Activated CD4-positive, alpha-beta T cell treated with anti-CD3 and anti-CD28 coated beads for 48 hours (primary cell): Measurements from ENCODE around the gene SNX9.
"Not testable (repeated sequence)": the region's sequence is repeated elsewhere in the genome, so short reads cannot be mapped to it uniquely, and the experiment has no call there.

Source experiments
- DNase-seq: peaks from one replicate; pipeline ENCODE4 v3.0.0-alpha.2; 2020

Gene SNX9

DNA sequence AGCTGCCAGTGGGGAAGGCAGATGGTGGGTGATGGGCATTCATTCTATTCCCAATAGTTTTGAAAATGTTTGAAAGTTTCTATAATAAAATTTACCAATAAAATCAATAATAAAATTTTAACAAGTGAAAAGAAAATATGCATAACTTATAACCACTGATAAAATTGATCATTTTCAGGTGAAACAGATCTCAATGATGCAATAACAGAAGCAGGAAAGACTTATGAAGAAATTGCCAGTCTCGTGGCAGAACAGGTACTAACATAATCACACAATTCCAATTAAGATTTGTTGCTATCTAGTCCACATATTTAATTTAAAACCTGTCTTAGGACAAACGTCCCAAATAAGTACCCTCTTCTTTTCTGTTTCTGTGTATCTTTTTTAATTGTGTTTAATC is 112.7 kb downstream of the SNX9 start:
- no peak for DNase-seq

GRCh38 chr6:157937318-157937717 is 114.3 kb downstream of the SNX9 start:
- no peak for DNase-seq

- DNase-seq: no peak
Measured at GRCh38 chr6:157937916-157938315, 114.9 kb downstream of the SNX9 start.

DNA sequence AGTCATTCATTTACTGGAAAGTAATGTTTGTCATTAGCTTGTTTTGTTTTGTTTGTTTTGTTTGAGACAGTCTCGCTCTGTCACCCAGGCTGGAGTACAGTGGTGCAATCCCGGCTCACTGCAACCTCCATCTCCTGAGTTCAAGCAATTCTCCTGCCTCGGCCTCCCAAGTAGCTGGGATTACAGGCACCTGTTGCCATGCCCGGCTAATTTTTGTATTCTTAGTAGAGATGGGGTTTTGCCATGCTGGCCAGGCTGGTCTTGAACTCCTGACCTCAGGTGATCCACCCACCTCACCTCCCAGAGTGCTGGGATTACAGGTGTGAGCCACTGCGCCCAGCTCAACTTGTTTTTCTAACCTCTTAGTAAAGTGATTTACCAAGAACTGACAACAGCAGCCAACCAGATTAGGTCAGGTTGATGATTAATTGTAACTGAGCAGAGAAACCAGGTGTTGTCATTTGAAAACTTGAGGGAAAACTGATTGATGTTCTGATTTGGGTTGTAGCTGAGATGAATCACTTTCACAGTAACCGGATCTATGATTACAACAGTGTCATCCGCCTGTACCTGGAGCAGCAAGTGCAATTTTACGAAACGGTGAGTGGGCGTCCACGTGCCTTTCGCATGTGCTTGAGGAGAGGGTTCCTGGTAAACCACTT is 117.5 kb downstream of the SNX9 start:
- DNase-seq: peak; percentile 86

DNA sequence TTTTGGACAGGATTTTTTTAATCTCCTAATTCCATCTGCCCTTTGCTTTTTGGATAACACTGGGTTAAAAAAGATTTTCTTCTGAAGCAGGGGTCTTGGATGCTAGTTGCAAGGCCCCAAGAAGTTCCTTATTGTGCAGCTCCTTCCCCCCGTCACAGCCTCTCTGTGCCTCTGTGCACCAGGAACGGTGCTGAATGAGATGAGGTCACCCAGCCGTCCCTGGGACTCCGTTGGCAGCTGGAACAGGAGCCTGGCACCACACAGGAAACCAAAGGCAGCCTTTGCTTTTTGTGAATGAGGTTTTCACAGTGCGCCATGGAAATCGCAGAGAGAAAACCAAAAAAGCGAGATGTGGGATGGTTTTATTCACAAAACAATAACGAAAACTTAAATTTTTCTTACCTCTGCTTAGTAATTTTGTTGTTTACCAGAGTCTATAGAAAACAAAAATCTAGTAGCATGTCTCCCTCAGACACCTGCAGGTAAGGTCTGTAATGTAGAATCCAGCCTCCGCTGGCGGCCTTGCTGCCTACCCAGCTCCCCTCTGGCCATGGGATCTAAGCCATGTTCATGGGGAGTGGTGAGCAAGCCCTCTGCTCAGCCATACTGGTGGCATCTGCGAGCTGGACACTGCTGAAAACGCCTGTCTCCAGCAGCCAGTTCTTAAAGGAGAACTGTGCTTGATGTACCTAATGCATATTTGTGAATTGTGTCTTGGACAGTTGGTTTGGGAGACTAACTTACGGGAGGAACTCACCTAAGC is 118.2 kb downstream of the SNX9 start:
- no peak for DNase-seq

DNA sequence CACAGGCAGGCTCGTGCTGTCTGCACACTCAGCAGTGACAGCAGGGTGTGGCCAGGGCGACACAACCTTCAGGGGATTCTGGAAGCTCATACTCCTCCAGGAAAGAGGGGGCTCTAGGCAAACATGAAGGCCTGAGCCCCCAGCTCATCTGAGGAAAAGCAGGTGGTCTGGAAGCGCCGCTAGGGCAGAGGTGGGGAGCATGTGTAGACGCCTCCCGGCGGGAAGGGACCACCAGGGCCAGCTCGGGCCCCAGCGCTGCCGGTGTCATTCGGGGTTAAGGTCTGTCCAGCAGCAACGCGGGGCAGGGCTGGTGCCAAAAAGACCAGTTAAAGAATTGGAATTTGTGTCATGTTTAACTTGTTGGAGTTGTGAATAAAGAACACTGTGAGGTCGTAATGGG is 119.3 kb downstream of the SNX9 start:
- no peak for DNase-seq

DNA sequence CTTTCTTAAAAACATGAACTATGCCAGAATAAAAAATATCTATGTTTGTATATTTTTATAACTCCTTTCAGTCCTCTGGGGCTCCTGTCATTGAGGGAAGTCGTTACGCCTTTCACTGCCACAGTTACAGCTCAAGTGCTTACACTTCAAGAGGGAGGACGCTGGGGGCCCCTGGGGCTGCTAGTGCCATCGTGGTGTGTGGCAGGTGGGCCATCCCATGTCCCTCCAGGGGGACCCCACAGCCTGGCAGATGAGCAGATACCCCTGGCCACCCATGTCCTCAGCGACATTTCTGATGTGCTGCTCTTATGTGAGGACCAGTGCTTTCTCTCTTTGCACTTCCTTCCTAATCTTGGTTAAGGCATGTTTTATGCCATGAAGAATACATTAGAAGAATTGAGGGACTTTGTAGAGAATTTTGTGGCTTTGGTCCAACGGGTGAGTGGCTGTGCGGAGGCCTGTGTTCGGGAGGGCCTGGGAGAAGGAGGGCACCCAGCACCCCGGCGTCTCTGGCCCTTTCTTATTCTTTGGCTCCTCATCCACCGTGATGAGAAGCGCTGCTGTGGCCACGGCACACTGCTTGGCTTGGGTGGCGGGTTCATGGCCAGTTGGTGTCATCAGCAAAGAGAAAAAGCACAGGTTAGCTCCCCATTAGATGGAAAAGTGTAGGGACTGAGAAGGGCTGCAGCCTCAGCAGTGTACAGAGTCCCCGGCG is 120.4 kb downstream of the SNX9 start:
- no peak for DNase-seq

- no peak for DNase-seq
Measured at GRCh38 chr6:157943964-157944283, 120.9 kb downstream of the SNX9 start.

- peak; percentile 64 for DNase-seq
Measured at GRCh38 chr6:157944983-157945931, 122.2 kb downstream of the SNX9 start.

- no peak for DNase-seq
Measured at GRCh38 chr6:157946053-157946617, 123.1 kb downstream of the SNX9 start.

DNA sequence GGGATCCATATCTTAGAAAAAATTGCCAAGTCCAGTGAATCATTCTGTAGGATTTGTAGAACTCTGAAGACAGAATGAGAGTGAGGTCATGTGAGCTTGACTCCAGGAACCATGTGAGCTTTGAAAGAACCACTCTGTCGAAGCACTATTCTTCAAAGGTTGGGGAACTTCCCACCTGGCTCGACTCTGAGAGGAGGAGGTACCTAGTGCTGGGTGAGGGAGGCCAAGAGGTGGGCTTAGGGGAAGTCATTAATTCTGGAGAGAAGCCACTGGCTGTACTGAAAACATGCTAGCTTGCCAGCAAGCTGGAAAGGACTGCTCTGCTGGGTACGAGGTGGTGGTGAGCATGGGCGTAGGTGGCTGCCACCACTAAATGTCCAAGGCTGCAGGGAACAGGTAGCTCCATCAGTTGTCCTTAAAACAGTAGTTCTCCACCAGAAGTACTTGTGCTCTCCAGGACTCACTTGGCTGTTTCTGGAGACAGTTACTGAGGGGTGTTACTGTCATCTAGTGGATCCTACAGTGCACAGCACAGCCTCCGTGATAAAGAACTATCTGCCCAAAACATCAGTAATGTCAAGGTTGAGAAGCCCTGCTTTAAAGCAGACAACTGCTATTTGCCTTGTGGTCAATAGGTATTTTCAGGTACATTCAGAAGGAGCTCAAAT is 124.0 kb downstream of the SNX9 start:
- no peak for DNase-seq

DNA sequence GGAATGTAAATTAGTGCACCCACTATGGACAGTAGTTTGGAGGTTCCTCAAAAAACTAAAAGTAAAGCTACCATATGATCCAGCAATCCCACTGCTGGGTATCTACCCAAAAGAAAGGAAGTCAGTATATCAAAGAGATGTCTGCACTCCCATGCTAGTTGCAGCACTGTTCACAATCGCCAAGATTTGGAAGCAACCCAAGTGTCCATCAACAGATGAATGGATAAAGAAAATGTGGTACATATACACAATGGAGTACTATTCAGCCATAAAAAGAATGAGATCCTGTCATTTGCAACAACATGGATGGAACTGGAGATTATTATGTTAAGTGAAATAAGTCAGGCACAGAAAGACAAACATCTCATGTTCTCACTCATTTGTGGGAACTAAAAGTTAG is 127.9 kb downstream of the SNX9 start:
- not testable (repeated sequence) for DNase-seq

- DNase-seq: no peak
Measured at GRCh38 chr6:157951828-157952227, 128.8 kb downstream of the SNX9 start.

DNA sequence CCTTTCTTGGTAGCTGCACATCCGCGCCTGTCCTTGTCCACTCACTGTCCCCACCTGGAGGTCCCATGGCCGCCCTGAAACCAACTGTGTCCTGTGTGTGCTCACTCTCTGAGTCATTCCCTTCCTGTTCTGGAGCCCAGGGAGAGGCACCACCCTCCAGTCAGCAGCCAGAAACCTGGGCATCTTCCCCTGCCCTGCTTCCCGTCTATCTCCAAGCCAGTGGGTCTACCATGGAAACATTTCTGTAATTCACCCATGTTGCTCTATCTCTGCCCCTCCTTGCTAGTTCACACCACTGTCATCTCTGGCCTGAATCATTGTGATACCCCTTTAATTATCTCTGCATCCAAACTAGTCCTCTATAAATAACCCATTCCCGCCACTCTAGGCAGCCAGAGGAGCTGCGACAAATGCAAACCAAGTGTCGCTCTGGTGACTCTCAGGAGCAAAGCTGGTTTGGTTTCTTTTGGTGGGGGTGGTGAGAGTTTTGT is 129.9 kb downstream of the SNX9 start:
- DNase-seq: no peak

GRCh38 chr6:157953580-157954091 is 130.6 kb downstream of the SNX9 start:
- no peak for DNase-seq

DNA sequence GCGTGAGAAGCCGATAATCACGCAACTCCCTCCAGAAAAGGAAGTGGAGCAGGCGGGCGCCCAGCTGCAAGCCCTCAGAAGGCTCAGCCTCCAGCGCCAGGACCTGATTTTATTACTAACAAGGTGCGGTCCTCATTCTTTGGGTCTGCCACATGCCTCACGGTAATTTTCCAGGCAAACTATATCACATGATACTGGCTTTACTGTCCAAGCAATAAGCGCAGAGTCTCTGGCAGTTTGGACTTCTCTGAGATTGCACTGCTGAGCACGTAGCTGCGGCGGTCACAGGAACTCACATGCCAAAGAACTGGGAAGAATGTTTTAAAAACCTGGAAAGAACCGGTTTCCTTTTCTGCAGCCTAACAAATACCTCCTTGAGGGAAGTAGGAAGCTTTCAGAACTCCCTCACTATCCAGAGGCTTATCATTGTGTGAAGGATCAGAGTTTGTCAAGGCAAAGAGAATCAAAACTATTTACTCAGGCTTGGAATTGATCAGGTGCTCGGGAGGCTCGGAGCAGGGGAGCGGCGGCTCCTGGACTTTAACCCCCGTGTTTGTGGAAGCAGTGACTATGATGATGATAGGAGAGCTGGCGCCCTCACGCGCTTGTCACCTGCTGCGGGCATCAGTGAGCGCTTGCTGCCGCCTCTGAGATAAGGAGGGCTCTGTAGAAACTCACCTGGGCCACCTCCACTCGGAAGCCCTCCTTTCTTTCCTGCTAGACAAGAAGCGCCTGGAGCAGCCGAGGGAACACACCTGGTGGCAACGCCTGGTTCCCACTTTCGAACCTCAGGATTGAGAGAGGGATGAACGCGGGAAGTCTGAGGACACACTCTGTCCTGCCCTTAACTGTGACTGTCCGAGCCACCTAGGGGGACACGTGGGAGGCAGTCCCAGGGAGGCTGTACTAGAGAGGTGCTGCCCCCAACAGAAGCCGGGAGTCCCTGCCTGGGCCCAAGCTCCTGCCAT is 131.4 kb downstream of the SNX9 start:
- DNase-seq: no peak

- no peak for DNase-seq
Measured at GRCh38 chr6:157955675-157956074, 132.6 kb downstream of the SNX9 start.

DNA sequence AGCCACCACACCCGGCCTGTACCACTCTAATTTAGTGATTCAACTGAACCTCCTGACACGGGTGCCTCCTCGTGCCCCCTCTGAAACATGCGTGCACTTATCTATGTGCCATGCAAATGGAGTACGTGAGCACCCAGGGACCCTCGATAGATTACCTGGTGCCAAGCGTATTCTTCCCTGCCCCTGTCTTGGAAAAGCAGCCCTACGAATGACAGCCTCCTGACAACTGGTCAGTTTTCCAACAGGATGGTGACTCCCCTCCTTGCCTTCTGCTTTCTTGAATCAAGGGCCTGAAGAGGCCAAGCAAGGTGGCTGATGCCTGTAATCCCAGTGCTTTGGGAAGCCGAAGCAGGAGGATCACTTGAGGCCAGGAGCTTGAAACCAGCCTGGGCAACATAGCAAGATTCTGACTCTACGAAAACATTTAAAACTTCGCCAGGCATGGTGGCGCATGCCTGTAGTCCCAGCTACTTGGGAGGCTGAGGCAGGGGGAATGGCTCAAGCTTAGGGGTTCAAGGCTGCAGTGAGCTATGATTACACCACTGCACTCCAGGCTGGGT is 133.2 kb downstream of the SNX9 start:
- no peak for DNase-seq

DNA sequence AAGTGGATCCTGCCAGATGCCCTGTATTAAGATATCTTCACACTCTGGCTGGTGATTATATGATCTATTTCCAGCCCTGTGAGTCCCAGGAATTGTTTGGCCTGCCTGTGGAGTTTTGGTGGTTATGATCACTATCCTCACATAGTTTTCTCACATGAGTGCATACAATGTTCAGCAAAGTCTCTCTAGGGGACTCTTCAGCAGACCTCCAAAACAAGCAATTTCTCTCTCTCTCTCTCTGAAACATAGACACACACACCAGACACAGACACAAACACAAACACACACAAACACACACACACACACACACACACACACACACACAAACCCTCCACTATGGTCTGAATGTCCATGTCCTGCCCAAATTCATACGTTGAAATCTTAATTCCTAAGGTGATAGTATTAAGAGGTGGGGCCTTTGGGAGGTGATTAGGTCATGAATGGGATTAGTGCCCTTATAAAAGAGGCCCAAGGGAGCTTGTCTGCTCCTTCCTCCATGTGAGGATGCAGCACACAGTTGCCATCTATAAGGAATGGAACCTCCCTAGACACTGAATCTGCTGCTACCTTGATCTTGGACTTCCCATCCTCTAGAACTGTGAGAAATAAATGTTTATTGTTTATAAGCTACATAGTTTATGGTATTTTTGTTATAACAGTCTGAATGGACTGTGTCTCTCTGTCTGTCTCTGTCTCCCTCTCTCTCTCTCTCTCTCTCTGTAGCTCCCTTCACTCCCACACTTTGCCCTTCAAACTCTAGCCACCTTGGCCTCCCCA is 136.6 kb downstream of the SNX9 start:
- DNase-seq: no peak
